IPS-NIHi11 (cell line): Measurements from ENCODE around the gene NR1H3.

Experiments
- DNase-seq: peaks from one replicate; pipeline ENCODE4 v3.0.0; 2012; ENCODE audit warnings: mixed read lengths, low spot score

Gene NR1H3

DNA sequence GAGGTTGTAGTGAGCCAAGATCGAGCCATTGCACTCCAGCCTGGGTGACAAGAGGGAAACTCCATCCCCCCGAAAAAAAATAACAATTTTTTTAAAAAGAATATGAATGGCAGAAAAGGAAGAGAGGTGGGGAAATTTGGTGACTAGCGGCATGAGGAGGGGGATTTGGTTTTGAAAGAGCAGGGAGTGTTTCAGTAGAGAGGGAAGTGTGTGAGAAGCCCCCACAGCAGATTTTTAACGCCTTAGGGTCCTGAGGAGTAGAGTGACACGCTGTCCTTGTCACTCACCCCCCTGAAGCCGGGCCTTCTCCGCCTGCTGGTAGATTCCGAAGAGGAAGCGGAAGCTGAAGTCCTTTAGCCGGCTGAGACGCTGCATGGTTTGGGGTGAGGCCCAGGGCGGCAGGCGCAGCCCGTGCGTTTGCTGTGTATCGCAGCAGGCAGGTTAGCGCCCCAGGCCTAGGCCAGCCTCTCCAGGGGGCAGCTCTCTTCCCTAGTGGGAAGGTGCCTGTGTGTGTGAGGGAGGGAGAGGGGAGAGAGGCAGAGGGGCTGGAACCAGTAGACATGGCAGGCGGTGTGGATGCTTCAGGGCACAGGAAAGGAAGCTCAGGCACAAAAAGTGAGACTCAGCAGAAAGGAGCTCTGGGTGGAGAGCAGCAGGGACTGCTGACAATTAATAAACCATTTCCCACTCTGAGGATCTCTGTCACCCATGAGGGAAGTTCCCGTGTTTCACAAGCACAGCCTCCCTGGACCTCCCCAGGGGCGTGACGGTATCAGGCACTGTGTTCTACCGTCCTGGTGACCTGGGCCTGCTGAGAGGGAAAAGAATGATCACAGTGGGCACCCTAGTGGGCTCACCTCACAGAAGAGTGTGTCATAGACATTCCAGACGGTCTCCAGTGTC, 13.1 kb upstream of the NR1H3 start:
- DNase-seq, result no peak

GRCh38 chr11:47245611-47246357, 12.0 kb upstream of the NR1H3 start:
- DNase-seq, result no peak

DNA sequence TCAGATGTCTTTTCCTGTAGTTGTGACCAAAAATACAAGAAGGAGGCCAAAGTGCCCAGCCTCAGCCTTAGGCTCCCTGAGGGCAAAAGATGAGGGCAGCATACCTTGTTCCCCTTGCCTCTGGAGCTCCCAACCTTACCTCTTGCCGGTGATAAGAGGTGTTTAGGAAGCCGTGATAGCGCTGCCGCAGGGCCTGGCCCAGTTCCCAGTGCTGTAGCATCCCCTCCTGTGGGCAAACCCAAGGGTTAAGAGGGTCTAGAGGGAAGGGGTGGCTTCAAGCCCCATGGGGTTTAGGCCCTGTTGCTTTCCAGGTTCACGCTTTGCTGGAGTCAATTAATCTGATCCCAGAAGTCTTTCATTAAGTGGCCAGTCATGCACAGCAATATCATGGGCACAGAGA, 10.3 kb upstream of the NR1H3 start:
- no peak for DNase-seq

DNA sequence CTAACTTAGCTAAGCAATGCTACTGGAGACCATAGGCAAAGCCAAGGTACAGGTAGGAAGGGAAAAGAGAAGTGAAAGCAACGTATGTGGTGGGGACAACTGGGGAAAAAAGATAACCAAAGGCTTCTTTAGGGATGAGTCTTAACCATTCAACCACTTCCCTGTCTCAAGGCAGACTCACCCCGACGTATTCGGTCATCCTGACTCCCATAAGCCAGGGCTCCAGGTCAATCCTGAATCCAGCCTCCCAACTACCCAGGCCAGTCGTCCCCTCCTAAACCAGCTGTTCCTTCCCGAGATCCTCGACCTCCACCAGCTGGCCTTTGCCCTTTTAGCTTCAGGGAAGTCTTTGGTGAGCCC, 9.5 kb upstream of the NR1H3 start:
- no peak for DNase-seq

- peak; percentile 89 for DNase-seq
These were observed 9.0 kb upstream of the NR1H3 start, which contains the start of gene ACP2 for GRCh38 chr11:47248664-47249377. Gene ACP2, minus strand, starts transcription at chr11:47248814. Its CDS starts 25 bp downstream, at chr11:47248789.

- no peak for DNase-seq
These were observed 8.4 kb upstream of the NR1H3 start for GRCh38 chr11:47249378-47249715.

DNA sequence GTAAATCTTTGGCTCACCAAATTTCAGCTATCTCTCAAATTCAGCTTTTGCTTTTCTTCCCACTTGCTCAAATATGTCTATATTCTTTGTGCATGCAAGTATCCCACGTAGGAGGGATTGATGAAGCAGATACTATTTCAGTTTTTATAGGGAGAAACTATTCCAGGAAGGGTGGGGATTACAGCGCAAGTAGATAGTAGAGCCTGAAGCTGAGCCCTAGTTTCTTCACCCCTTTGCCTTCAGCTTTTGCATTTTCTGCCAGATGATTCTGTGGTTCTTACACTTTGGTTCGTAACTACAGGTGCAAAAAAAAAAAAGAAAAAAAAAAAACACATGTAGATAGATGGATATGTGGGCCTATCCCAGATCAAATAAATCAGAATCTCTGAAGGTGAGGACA, 6.0 kb upstream of the NR1H3 start:
- no peak for DNase-seq

DNA sequence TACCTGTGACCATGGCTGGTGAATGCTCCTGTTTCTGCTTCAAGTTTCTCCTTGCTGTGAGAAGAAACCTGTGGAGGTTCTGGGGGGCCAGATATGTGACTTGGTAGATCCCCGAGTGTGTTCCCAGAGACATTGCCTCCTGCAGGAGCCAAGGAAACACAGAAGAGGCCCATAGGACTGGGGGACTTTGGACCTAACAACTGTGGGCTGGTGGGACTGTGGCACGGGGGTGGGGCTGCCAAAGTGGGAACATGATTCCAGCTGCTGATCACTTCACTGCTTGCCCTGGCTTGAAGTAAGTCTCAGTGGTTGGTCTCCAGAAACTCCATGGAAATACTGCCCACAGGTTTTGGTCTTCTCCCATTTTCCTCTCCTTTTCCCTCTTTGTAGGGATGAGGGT, 4.1 kb upstream of the NR1H3 start:
- no peak for DNase-seq

GRCh38 chr11:47254386-47254785, 3.4 kb upstream of the NR1H3 start:
- DNase-seq, result no peak

DNA sequence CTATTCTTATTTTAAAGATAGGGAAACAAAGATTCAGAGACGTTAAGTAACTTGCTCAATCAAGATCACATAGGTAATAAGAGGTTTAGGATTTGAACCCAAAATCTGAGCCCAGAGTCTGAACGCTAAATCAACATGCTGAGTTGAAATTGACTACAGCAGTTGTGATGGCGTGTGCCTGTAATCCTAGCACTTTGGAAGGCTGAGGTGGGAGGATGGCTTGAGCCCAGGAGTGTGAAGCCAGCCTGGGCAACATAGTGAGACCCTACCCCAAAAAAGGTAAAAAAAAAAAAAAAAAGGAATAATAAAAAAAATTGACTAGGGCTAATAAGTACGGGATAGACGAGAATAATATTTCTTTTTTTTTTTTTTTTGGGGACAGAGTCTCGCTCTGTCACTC, 1.4 kb upstream of the NR1H3 start:
- DNase-seq, result no peak

DNA sequence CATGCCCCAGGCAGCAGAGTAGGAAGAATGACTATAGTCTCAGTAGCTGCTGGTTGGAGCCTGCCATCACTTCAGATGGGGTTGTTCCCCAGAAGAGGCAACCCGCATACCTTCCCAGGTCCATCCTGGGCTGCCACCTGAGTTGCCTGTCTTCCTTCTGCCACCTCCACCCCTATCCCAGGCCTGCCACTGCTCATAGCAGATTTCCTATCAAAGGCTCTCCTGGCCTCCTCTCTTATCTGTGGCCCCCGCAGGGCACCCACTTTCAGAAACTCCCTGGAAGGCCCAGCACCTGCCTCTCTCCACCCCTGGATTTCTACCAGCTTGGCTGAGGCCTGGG, 649 bp upstream of the NR1H3 start:
- DNase-seq, result no peak

DNA sequence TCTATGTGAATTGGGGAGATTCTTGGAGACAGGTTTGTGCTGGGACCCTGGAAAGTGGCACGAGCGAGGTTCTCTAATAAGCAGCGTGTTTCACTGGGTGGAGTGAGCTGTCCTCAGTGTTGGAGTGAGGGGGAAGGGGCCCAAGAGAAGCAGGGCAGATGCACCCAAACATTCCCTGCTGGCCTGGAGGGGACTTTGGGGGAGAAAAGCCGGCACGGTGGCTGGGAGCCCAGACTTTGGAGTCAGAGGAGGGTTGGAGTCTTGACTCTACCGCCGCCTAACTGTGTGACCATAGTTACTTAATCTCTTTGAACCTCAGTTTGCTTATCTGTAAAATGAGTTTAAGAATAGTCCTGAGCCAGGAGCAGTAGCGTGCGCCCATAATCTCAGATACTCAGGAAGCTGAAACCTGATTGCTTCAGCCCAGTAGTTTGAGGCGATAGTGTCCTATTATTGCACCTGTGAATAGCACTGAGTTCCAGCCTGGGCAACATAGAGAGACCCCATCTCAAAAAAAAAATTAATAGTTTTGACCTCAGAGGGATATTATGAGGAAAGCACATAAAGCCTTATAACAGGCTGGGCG, 614 bp downstream of the NR1H3 start:
- DNase-seq, result no peak

GRCh38 chr11:47259232-47259977, 1.6 kb downstream of the NR1H3 start:
- peak; percentile 76 for DNase-seq

GRCh38 chr11:47260366-47260765, 2.6 kb downstream of the NR1H3 start:
- DNase-seq, result no peak

DNA sequence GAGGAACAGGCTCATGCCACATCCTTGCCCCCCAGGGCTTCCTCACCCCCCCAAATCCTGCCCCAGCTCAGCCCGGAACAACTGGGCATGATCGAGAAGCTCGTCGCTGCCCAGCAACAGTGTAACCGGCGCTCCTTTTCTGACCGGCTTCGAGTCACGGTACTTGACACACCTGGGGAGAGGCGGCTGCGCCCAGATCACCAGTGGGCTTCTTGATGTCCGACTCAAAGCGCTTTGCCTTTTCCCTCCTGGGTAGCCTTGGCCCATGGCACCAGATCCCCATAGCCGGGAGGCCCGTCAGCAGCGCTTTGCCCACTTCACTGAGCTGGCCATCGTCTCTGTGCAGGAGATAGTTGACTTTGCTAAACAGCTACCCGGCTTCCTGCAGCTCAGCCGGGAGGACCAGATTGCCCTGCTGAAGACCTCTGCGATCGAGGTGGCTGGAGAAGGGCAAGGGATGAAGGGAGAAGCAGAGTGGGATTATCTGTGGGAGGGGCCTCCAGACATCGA, 3.5 kb downstream of the NR1H3 start:
- no peak for DNase-seq

- no peak for DNase-seq
These were observed 6.3 kb downstream of the NR1H3 start for GRCh38 chr11:47264119-47264518.

DNA sequence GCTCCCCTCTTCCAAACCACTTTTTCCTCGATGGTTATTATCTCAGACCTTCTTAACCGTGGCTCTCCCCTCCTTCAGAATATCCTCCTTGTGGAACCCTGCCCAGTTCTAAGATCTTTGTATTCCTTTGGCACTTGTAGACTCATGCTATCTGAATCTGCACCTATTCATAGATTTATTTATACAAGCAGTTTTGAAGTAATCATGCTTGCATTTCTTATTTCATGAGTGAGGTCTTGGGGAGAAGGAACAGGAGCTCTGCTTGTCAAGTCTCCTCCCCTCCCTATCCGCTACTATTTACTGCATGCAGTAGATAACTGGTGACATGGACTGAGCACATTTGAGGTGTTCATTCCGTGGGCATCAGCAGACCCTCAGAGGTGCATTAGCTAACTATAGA, 6.7 kb downstream of the NR1H3 start:
- no peak for DNase-seq

DNA sequence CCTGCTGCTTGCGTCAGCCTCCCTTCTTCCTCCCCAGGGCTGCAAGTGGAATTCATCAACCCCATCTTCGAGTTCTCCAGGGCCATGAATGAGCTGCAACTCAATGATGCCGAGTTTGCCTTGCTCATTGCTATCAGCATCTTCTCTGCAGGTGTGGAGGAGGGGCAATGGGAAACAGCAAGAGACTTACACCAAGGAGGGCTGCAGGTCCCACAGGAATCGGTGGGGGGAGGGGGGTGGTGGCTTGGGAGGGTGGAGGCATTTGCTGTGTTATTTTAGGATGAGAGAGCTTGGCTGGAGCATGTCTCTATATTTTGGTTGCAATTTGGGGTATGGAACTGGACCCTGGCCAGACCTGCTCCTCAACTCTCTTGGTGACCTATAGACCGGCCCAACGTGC, 10.1 kb downstream of the NR1H3 start:
- DNase-seq, result no peak

- no peak for DNase-seq
These were observed 10.7 kb downstream of the NR1H3 start for GRCh38 chr11:47268448-47269001.

DNA sequence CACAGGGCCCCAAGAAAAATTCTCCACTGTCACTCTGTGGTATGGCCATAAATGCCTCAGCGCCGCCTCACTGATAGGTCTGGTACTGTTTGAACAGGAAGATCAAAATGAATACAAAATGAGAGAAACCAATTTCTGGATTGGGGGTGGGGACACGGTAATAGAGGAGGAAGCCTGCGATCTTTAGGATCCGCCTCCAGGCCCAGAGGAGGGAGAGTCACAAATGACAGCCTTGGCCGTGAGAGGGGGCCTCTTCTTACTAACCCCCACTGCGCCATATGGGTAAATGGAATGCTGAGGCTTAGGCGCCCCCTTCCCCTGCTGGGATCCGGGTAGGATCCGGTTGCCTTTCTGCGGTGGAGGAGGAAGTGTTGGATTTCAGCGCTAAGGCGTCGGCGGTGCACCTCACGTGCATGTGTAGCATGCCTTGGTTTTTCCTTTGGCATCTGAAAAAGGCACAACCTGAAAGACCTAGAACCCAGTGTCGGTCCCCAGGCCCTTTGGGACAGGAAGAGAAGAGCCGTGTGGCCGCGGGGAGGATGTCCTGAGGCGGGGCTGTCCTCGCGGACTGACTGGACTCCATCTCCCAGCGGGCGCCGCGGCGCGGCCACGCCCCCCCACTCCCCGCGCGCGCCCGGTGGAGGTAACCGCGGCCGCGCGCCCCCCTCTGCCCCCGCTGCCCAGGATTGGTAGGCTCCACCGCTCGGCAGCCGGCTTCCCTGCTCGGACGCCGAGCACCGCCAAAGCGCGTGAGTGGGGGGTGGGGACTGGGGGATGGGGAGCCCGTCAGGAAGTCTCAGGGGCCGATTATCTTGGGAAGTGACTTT, 11.4 kb downstream of the NR1H3 start:
- peak; percentile 95 for DNase-seq
